NCI-H2107 treated with DMSO at 0.1 percent for 48 hours (cell line): ENCODE measurements around the gene PPP1R9B.

Experiments
- DNase-seq: peaks from one replicate; lab custom pipeline; 2025; ENCODE audit not compliant: unreplicated experiment; lab: John Stamatoyannopoulos, UW

PPP1R9B gene

GRCh38 chr17:50150354-50151040 is at the start of gene PPP1R9B:
Gene PPP1R9B (minus strand): TSS chr17:50150677. CDS start chr17:50150513, 164 bp downstream.
- DNase-seq: no peak

- peak; percentile 64 for DNase-seq
Measured at GRCh38 chr17:50199803-50200456, 49.5 kb upstream of the PPP1R9B start.

GRCh38 chr17:50199211-50199802 is 48.8 kb upstream of the PPP1R9B start:
- no peak for DNase-seq

GRCh38 chr17:50198026-50198669 is 47.7 kb upstream of the PPP1R9B start:
- peak; percentile 13 for DNase-seq

- DNase-seq: no peak
Measured at GRCh38 chr17:50196826-50197225, 46.3 kb upstream of the PPP1R9B start.

GRCh38 chr17:50196036-50196435 is 45.6 kb upstream of the PPP1R9B start:
- no peak for DNase-seq

- DNase-seq: no peak
Measured at GRCh38 chr17:50194934-50195865, 44.7 kb upstream of the PPP1R9B start.

GRCh38 chr17:50194140-50194933 is 43.9 kb upstream of the PPP1R9B start:
- DNase-seq: no peak

- no peak for DNase-seq
Measured at GRCh38 chr17:50192618-50193291, 42.3 kb upstream of the PPP1R9B start.

- no peak for DNase-seq
Measured at GRCh38 chr17:50192144-50192617, 41.7 kb upstream of the PPP1R9B start.

- no peak for DNase-seq
Measured at GRCh38 chr17:50191359-50192143, 41.1 kb upstream of the PPP1R9B start.

GRCh38 chr17:50190603-50191358 is 40.3 kb upstream of the PPP1R9B start:
- DNase-seq: no peak

- no peak for DNase-seq
Measured at GRCh38 chr17:50190293-50190602, 39.8 kb upstream of the PPP1R9B start.

GRCh38 chr17:50189550-50190292 is 39.2 kb upstream of the PPP1R9B start:
- DNase-seq: no peak

GRCh38 chr17:50188921-50189549 is 38.6 kb upstream of the PPP1R9B start:
- no peak for DNase-seq

- DNase-seq: no peak
Measured at GRCh38 chr17:50188531-50188920, 38.0 kb upstream of the PPP1R9B start.
